Fibroblast of lung (primary cell): ENCODE data around the gene FKBP2.

Experiments used
- CTCF ChIP-seq, 2 donors: IDR thresholded peaks in 1 of 2; conservative IDR thresholded peaks in 1 of 2; 1 replicate in 1 of 2; 2 replicates in 1 of 2; pipeline ENCODE4 v1.5.1; 2011 to 2012; ENCODE audit warnings: low read length in 2 of 2, control low read depth in 1 of 2, inconsistent platforms in 1 of 2, low read depth in 1 of 2, mild to moderate bottlenecking in 1 of 2
- EZH2 ChIP-seq: IDR thresholded peaks from 2 replicates; pipeline ENCODE4 v1.5.1; 2012; ENCODE audit warnings: low read length, control low read depth, mild to moderate bottlenecking; ENCODE audit errors: missing control alignments

- TF ChIP-seq CTCF (conservative IDR thresholded peaks at IDR 0.05 in 1 of 2, IDR thresholded peaks at IDR 0.05 in 1 of 2; ENCODE audit: low read depth in 1 of 2, low read length in 2 of 2) (no peak), EZH2 (no peak)
Observed at GRCh38 chr11:64256300-64256699, 15.4 kb downstream of the FKBP2 start.
